Fibroblast of mammary gland (primary cell): ENCODE data around the gene MIPEP.

Source experiments
- DNase-seq: peaks from one replicate; pipeline ENCODE4 v3.0.0-alpha.2; 2010; ENCODE audit warnings: low read depth
- H3K4me3 ChIP-seq: 2 replicates; pipeline ENCODE4 v1.5.1; 2011; ENCODE audit warnings: low read depth, mild to moderate bottlenecking, low read length, moderate library complexity; ENCODE audit not compliant: control insufficient read depth
- CTCF ChIP-seq: conservative IDR thresholded peaks from 2 replicates; pipeline ENCODE4 v1.5.1; 2011; ENCODE audit warnings: low read depth, low read length, inconsistent platforms; ENCODE audit not compliant: control insufficient read depth, insufficient read depth

The MIPEP gene

GRCh38 chr13:23770973-23771372 lies 118.2 kb downstream of the MIPEP start:
- TF ChIP-seq CTCF: no peak
- no peak for DNase-seq
- no peak overlapping the region for H3K4me3 ChIP-seq

- no peak overlapping the region for H3K4me3 ChIP-seq
- no peak for DNase-seq
- TF ChIP-seq CTCF: no peak
Measured at GRCh38 chr13:23770428-23770827, 118.8 kb downstream of the MIPEP start.

GRCh38 chr13:23769401-23769800 lies 119.8 kb downstream of the MIPEP start:
- no peak for DNase-seq
- TF ChIP-seq CTCF: no peak
- H3K4me3 ChIP-seq: no peak overlapping the region

GRCh38 chr13:23767838-23768237 lies 121.4 kb downstream of the MIPEP start:
- DNase-seq: no peak
- no peak overlapping the region for H3K4me3 ChIP-seq
- TF ChIP-seq CTCF: no peak

GRCh38 chr13:23766939-23767338 lies 122.3 kb downstream of the MIPEP start:
- TF ChIP-seq CTCF: no peak
- H3K4me3 ChIP-seq: no peak overlapping the region

GRCh38 chr13:23766283-23766682 lies 122.9 kb downstream of the MIPEP start:
- DNase-seq: no peak
- no peak for TF ChIP-seq CTCF
- H3K4me3 ChIP-seq: no peak overlapping the region

More at GRCh38 chr13:23766939-23767338, 122.3 kb downstream of the MIPEP start:
- no peak for DNase-seq

- no peak overlapping the region for H3K4me3 ChIP-seq
- no peak for DNase-seq
- TF ChIP-seq CTCF: no peak
Measured at GRCh38 chr13:23765531-23765930, 123.7 kb downstream of the MIPEP start.
